ENCODE data around the gene HSD17B3.
"Not testable (repeated sequence)": the region's sequence is repeated elsewhere in the genome, so short reads cannot be mapped to it uniquely, and the experiment has no call there.

Gene HSD17B3

GRCh38 chr9:96201140-96201539 is 100.8 kb downstream of the HSD17B3 start:
- TF ChIP-seq CTCF (IDR thresholded peaks at IDR 0.05; ENCODE audit: insufficient read depth, low read length, poor library complexity, severe bottlenecking), result no peak
- Histone ChIP-seq H3K27me3 (replicated peaks; ENCODE audit: control insufficient read depth, insufficient read depth, low read length) (no peaks in the 10 kb centered on the region; the same call in 1 of the 2 replicates), H3K4me3 (replicated peaks; ENCODE audit: low read depth, low read length) (no peak overlapping the region), H3K36me3 (ENCODE audit: control insufficient read depth, insufficient read depth, low read length) (no peaks in the 10 kb centered on the region)
- no peak for DNase-seq (ENCODE audit: extremely low read depth, insufficient read length)

DNA sequence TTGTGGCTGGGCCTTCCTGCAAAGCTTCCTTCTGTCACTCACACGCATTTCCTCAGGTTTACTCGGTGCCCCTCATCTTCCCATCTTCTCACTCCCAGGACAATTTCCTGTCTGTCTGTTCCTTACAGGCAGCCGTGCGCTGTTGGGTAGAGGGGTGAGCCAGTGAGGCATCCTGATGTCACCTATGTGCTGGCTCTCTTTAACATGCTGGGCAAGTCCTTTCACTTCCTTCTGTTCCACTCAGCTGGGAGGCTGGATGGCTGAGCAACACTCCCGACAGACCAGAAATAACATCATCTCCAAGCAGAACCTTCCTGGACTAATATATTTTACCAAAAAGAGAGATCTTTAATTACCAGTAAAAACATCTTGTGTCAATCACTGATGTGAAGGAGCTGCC is 103.0 kb downstream of the HSD17B3 start:
- no peak overlapping the region for H3K4me3 ChIP-seq (replicated peaks; ENCODE audit: low read depth, low read length)
- DNase-seq (ENCODE audit: extremely low read depth, insufficient read length), result no peak
- H3K27me3 ChIP-seq (replicated peaks; ENCODE audit: control insufficient read depth, insufficient read depth, low read length), result peaks cover 1% of the 10 kb centered on the region
- H3K36me3 ChIP-seq (ENCODE audit: control insufficient read depth, insufficient read depth, low read length), result no peaks in the 10 kb centered on the region
- no peak for TF ChIP-seq CTCF (IDR thresholded peaks at IDR 0.05; ENCODE audit: insufficient read depth, low read length, poor library complexity, severe bottlenecking)

DNA sequence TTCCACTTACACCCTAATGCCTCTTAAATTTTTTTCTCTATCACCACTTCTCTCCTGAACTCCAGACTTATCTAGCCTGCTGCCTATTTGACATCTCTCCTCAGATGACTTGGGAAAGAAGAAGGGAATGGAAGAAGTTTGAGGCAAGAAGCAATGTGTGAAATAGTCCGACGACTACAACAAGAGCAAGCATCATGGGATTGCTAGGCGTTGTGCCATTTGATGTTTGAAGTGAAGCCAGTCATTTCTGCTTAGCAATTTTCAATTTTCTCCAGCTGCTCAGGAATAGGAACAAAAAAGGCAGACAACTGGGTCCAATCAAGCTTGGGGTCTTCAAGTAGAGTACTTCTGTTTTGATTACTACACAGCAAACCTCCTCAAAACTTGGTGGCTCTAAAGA is 106.4 kb downstream of the HSD17B3 start:
- Histone ChIP-seq H3K36me3 (ENCODE audit: control insufficient read depth, insufficient read depth, low read length) (no peaks in the 10 kb centered on the region), H3K27me3 (replicated peaks; ENCODE audit: control insufficient read depth, insufficient read depth, low read length) (peaks cover 1% of the 10 kb centered on the region), H3K4me3 (replicated peaks; ENCODE audit: low read depth, low read length) (no peak overlapping the region)
- no peak for DNase-seq (ENCODE audit: extremely low read depth, insufficient read length)
- TF ChIP-seq CTCF (IDR thresholded peaks at IDR 0.05; ENCODE audit: insufficient read depth, low read length, poor library complexity, severe bottlenecking), result no peak

DNA sequence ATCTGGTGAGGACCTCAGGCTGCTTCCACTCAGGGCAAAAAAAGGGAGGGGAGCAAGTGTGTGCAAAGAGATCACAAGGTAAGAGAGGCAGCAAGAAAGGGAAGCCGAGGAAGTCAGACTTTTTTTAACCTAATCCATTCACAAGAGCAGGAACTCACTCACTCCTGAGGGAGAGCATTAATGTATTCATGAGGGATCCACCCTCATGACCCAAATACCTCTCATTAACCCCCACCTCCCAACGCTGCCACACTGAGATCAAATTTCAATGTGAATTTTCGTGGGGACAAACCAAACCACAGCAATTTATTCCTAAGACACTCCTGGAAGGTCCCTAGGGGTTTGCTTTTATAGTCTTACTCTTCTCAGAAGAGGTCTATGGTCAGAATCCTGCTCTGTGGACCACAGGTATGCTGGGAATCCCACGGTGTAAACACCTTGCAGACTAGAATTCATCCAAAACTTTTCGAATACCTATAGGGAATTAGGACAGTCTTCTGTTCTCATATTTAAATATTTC is 108.7 kb downstream of the HSD17B3 start:
- H3K27me3 ChIP-seq (replicated peaks; ENCODE audit: control insufficient read depth, insufficient read depth, low read length), result peaks cover 1% of the 10 kb centered on the region
- TF ChIP-seq CTCF (IDR thresholded peaks at IDR 0.05; ENCODE audit: insufficient read depth, low read length, poor library complexity, severe bottlenecking), result no peak
- no peak overlapping the region for H3K4me3 ChIP-seq (replicated peaks; ENCODE audit: low read depth, low read length)
- no peak for DNase-seq (ENCODE audit: extremely low read depth, insufficient read length)
- no peaks in the 10 kb centered on the region for H3K36me3 ChIP-seq (ENCODE audit: control insufficient read depth, insufficient read depth, low read length)

- Histone ChIP-seq H3K4me3 (replicated peaks; ENCODE audit: low read depth, low read length) (no peak overlapping the region), H3K36me3 (ENCODE audit: control insufficient read depth, insufficient read depth, low read length) (no peaks in the 10 kb centered on the region), H3K27me3 (replicated peaks; ENCODE audit: control insufficient read depth, insufficient read depth, low read length) (peaks cover 1% of the 10 kb centered on the region)
- TF ChIP-seq CTCF (IDR thresholded peaks at IDR 0.05; ENCODE audit: insufficient read depth, low read length, poor library complexity, severe bottlenecking), result no peak
- no peak for DNase-seq (ENCODE audit: extremely low read depth, insufficient read length)
These were observed 109.3 kb downstream of the HSD17B3 start for GRCh38 chr9:96192710-96193109.

DNA sequence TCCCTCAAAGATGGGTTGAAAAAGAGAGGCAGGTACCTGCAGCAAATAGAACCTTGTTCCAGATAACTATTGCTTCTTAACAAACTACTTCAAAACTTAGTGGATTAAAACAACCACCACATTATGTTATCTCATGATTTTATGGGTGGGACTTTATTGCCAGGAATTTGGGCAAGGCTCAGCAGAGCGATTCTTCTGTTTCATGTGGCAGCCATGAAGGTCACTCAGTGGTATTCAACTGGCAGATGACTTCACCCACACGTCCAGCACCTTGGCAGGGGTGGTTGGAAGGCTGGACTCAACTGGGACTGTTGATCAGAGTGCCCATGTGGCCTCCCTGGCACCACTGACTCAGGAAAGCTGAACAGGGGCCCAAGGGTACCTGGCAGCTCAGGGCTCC is 112.0 kb downstream of the HSD17B3 start:
- H3K27me3 ChIP-seq (replicated peaks; ENCODE audit: control insufficient read depth, insufficient read depth, low read length), result no peaks in the 10 kb centered on the region
- DNase-seq (ENCODE audit: extremely low read depth, insufficient read length), result no peak
- no peak for TF ChIP-seq CTCF (IDR thresholded peaks at IDR 0.05; ENCODE audit: insufficient read depth, low read length, poor library complexity, severe bottlenecking)

GRCh38 chr9:96189581-96189980 is 112.4 kb downstream of the HSD17B3 start:
- DNase-seq (ENCODE audit: extremely low read depth, insufficient read length); H3K27me3 ChIP-seq (replicated peaks; ENCODE audit: control insufficient read depth, insufficient read depth, low read length); H3K4me3 ChIP-seq (replicated peaks; ENCODE audit: low read depth, low read length); H3K36me3 ChIP-seq (ENCODE audit: control insufficient read depth, insufficient read depth, low read length): not testable (repeated sequence)

More for the DNA sequence above, 112.0 kb downstream of the HSD17B3 start:
- Histone ChIP-seq H3K4me3 (replicated peaks; ENCODE audit: low read depth, low read length) (no peak overlapping the region), H3K36me3 (ENCODE audit: control insufficient read depth, insufficient read depth, low read length) (no peaks in the 10 kb centered on the region)

Data from GM06990 (cell line).